Activated CD8-positive, alpha-beta memory T cell treated with anti-CD3 and anti-CD28 coated beads, Interleukin-2, amount 50 U/mL, for 24 hours (primary cell): Measurements from ENCODE around the gene PRKACG.
"Not testable (repeated sequence)": the region's sequence is repeated elsewhere in the genome, so short reads cannot be mapped to it uniquely, and the experiment has no call there.

Experiments used
- DNase-seq: peaks from one replicate; pipeline ENCODE4 v3.0.0-alpha.2; 2020; ENCODE audit errors: extremely low read depth

The PRKACG gene

DNA sequence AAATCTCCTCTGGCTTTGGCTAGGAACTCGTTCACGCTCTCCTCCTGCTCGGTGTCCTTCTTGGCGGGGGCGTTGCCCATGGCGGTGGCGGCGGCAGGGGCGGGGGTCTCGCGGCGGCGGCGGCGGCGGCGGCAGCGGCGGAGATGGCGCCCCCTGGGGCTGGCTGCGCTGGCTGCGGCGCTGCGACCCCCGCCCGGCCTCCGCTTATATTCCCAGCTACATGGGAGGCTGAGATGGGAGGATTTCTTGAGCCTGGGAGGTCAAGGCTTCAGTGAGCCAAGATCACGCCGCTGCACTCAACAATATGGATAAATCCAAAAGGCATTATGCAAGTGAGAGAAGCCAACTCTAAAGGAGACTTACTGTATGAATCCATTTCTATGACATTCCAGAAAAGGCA is at the start of gene PRKACG:
Gene PRKACG, minus strand, starts transcription at position 101 of the 400 bp plus-strand sequence. Its CDS starts 21 bp downstream, at position 80.
- DNase-seq = no peak

DNA sequence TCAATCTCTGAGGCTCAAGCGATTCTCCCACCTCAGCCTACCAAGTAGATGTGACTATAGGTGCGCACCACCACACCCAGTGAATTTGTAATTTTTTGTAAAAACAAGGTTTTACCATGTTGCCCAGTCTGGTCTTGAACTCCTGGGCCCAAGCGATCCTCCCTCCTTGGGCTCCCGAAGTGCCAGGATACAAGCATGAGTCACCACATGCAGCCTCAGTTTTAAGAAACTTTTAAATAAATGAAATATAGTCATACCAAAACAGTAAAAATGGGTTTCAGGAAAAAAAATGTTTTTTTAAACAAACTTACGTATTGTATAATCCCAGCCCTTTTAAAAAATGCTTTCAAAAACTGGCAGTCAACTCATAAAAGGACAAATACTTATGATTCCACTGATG is 48.3 kb upstream of the PRKACG start:
- no peak for DNase-seq

DNA sequence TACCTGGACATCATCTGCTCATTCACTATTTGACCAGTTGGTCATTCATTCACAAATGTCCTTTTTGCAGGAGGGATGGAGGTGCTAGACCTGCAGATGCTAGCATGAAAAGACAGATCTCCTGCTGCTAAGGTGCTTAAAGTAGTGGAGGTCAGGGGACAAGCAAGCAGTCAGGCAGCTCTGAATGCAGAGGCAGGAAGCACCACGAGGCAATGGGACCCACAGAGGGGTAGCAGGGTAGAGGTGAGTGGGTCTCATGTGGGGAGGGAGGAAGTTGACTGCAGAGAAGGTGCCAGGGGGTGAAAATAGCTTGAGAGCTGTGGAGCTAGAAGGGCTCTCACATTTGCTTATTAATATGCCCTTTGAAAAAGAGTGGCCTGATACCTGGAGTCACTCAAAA is 46.9 kb upstream of the PRKACG start:
- DNase-seq = no peak

DNA sequence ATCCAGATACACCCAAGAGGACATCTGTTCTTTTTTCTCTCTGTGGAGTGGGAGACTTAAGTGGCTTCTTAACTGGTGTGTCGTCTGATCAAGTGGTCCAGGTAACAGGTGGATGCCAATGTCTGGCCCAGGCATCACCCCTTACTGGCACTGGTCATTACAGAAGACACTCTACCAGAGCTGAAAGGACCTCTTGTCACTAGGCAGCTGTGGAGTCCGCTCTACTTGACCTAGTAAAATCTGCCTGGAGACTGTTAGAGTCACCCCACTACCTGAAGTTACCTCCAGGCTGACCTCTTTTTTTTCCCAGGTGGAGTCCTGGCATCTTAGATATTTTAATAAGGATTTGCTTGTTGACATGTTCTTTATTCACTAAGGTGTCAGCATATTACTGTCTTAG is 44.2 kb upstream of the PRKACG start:
- no peak for DNase-seq

DNA sequence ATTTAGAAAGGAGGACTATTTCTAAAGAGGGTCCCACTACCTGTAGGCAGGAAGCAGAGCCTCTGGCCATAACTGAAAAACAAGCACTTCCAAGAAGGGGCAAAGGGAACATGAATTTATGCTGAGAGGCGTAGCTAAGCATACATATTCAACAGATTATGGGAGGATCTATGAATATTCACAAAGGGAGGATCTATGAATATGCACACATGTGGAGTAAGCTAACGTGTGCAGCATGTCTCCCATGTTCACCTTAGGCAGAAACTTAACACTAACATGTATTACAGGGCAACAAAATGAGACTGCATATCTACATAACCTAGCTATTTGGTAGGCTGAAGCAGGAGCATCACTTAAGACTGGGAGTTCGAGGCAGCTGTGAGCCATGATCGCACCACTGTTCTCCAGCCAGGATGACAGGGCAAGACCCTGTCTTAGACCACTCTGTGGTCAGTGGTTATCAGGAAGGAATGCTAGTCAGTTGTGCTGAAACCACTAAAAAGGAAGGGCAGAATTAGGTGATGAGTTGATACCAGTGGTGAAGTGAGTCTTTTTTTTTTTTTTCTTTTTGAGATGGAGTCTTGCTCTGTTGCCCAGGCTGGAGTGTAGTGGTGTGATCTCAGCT is 42.4 kb upstream of the PRKACG start:
- no peak for DNase-seq

DNA sequence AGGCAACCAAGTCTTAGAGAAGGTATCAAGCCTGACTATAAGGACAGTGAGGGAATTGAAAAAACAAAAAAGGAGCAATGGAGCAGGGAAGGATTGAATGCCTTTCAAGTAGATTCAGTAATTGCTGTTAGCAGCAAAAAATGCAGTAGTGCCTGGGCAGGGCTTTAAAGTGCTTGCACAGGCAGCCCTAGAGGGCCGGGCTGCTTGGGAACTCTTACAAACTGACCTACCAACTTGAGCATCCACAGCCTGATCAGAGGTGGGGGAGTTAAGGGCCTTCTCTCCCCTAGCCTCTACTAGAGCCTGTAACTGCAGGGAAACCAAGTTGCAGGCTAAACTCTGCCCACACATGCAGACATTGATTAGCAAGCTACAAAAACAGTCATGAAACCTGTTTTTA is 41.1 kb upstream of the PRKACG start:
- no peak for DNase-seq

DNA sequence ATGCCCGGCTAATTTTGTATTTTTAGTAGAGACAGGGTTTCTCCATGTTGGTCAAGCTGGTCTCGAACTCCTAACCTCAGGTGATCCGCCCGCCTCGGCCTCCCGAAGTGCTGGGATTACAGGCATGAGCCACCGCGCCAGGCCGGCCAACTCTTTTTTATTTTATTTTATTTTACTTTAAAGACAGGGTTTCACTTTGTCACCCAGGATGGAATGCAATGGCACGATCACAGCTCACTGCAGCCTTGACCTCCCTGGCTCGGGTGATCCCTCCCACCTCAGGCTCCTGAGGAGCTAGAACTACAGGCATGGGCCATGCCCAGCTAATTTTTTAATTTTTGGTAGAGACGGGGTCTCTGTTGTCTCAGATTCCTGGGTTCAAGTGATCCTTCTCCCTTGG is 37.0 kb upstream of the PRKACG start:
- DNase-seq = not testable (repeated sequence)

DNA sequence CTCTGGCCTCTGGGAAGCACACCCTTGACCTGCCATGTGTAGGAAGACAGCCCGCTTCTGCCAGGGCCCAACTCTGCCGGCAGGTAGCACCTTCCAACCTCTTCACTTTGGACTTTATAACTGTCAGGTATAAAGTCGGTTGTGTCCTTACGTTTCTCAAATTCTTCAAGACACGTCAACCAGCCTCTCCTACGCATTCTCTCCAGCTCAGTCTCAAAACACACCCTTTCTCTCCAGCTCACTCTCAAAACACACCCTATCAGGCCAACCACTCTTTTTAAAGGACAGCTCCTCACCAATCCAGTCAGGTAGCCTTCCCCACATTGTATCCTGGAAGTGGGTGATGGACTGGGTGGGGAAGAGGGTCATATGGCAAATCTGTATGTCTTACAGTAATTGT is 35.2 kb upstream of the PRKACG start:
- DNase-seq = no peak

DNA sequence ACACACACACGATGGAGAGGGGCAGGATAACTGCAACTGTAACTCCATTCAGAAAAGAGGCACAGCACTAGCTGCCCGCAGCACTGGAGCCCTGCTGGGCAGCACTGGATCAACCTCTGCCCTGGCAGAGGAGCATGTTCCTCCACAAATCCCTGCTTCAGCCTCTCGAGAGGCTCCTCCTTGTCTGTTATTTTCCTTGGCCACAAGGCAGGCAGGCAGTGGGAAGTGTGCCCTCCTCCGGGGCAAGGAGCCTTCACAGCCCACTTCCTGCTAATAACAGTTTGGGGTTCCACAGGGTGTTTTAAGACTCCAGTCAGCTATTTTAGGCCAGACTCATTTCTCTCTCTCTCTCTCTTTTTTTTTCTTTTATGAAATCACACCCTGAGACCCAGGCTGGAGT is 33.5 kb upstream of the PRKACG start:
- DNase-seq = no peak

DNA sequence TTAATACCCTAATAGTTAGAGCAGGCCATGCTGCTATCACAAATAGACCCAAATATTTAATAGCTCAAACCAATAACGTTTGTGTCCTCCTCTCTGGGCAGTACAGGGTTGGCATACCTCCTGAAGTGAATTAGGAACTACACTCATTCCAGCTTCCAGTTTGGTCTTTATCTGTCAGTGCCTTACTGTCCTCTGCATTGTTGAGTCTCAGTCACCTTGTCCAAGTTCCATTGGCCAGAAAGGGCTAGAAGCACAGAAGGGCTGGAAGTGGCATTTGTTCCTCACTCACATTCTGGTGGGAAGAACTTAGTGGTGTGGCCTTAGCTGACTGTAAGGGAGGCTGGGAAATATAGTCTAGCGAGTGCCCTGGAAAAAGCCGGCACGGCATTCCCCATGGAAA is 32.8 kb upstream of the PRKACG start:
- DNase-seq = no peak

DNA sequence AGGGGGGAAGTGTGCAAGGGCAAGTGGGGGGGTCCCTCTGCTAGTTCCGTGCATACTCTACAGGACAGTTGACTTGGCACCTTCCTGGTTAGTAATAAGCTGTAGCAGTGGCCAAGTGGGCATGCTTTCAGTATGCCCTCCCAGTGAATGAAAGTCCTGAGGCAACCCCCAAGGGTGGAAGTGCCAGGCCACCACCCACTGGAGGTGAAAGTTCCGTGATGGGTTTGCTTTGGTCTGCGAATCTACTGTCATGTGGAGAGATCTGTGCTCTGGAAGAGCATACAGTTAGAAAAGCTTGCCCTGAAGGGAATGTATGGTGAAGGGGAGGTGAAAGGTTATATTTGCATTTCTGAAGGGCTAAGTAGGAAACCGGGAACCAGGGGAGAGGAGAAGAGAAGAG is 31.9 kb upstream of the PRKACG start:
- no peak for DNase-seq

DNA sequence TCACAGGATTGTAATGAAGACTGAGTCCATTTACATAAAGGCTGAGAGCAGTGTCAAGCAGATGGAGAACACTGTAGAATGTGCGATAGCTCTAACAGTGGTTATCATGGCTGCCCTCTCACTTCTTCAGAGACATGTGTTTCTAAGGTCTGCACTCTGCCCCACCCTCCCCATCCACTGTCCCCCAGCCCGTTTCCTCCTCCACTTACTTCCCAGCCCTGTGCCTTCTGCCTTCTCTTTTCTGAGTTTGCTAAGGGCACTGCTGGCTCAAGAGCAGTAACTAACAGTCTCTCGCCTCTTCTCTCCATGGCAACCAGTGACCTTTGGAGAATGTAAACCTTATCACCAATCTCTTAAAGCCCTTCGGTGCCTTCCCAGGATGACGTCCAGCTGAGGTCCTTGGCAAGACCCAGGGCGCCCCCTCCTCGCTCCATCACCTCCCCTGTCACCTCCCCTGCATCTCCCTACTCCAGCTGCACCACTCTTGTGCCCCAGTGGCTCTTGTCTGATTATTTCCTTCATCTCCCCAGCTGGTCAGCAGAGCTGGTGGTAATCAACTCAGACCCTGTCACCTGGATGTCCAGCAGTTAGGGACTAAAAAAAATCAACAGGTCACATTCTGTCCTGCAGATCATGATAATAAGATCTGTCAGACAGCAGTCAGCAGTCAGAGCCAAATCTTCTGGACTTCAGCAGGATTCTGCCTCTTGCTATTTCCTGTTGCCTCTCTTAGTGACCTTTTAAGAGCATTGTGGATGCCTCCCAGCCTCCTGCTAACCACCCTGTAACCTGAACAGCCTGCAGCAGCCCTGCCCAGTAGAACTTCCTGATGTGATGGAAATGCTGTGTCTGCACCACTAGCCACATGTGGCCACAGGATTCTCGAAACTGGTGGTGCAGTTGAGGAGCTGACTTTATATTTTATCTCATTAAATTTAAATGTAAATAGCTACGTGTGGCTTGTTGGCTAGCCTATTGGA is 30.6 kb upstream of the PRKACG start:
- no peak for DNase-seq

DNA sequence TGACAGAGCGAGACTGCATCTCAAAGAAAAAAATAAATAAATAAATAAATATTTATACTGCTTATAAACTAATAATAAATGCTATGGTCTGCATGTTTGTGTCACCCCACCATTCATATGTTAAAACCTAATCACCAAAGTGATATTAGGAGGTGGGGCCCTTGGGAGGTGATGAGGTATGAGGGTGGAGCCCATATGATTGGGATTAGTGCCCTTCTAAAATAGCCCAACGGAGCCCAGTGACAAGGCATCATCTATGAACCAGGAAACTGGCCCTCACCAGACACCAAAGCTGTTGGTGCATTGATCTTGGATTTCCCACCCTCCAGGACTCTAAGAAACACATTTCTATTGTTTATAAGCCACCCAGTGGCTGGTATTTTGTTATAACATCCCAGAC is 26.7 kb upstream of the PRKACG start:
- DNase-seq = no peak

DNA sequence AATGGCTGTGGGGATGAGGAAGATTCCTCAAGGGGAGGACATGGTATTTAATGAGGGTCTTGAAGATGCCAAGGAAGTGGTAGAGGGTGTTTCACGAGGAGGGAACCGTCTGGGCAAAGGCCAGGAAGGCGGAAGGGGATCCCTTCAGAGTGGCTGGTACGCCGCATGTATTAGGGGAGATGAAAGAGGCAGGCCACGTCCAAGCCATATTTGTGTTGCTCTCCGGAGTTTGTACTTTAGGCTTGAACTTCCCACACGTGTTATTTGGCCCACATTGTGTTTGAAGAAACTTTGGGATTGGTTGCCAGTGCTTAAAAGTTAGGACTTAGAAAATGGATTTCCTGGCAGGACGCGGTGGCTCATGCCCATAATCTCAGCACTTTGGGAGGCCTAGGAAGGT is 22.9 kb upstream of the PRKACG start:
- no peak for DNase-seq

DNA sequence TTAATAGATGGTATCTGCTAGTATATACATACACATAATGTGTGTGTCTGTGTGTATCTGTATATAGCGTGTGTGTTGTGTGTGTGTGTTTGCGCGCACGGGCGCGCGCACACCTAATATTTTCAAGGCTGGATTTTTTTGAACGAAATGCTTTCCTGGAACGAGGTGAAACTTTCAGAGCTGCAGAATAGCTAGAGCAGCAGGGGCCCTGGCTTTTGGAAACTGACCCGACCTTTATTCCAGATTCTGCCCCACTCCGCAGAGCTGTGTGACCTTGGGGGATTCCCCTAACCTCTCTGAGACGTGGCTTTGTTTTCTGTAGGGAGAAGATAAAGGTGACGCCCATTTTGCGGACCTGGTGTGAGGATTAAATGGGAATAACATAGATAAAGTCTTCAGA is 22.4 kb upstream of the PRKACG start:
- no peak for DNase-seq

DNA sequence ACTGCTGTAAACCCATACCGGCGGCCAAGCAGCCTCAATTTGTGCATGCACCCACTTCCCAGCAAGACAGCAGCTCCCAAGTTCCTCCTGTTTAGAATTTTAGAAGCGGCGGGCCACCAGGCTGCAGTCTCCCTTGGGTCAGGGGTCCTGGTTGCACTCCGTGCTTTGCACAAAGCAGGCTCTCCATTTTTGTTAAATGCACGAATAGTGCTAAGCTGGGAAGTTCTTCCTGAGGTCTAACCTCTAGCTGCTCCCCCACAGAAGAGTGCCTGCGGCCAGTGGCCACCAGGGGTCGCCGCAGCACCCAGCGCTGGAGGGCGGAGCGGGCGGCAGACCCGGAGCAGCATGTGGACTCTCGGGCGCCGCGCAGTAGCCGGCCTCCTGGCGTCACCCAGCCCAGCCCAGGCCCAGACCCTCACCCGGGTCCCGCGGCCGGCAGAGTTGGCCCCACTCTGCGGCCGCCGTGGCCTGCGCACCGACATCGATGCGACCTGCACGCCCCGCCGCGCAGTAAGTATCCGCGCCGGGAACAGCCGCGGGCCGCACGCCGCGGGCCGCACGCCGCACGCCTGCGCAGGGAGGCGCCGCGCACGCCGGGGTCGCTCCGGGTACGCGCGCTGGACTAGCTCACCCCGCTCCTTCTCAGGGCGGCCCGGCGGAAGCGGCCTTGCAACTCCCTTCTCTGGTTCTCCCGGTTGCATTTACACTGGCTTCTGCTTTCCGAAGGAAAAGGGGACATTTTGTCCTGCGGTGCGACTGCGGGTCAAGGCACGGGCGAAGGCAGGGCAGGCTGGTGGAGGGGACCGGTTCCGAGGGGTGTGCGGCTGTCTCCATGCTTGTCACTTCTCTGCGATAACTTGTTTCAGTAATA is 21.8 kb upstream of the PRKACG start, which contains the start of gene FXN:
Gene FXN, plus strand, starts transcription at position 315 of the 871 bp plus-strand sequence. Its CDS starts 31 bp downstream, at position 346.
- DNase-seq = peak; percentile 57

DNA sequence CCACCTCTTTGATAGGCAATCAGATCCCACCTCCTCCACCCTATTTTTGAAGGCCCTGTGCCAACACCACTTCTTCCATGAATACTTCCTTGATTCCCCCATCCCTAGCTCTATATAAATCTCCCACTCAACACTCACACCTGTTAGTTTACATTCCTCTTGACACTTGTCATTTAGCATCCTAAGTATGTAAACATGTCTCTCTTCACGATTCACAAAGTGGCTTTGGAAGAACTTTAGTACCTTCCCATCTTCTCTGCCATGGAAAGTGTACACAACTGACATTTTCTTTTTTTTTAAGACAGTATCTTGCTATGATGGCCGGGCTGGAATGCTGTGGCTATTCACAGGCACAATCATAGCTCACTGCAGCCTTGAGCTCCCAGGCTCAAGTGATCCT is 20.2 kb upstream of the PRKACG start:
- no peak for DNase-seq

DNA sequence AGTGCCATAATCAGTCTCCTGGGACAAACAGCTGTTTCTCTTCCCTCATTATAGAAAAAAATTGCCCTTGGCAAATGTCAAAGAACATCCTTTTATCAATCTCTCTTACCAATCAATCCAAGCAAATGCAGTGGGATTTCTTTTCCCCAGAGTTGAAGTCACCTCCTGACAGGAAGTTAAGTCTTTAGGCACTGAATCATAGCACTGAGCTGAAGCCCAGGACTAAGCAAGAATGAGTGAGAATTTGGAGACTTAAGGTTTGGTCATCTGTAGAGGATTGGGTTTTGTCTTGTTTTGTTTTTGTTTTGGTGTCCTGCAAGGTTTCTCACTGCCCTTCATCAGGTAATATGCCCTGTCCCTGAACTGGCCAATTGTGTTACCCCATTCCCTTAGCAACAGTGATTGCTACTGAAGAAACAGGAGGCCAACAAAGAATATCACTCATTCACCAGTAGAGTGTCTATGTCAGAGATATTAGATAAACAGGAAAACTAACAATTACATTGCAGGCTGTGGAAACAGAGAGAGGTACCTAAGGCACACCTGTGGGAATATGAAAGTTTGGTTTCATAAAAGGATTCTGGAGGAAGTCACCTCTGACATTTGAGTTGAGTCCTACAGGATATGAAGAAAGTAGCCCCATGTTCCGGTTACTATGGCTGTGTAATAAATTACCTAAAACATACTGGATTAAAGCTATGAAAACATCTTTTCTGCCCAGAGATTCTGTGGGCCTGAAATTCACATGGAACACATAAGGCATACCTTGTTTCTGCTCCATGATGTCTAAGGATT is 17.1 kb upstream of the PRKACG start:
- DNase-seq = no peak

DNA sequence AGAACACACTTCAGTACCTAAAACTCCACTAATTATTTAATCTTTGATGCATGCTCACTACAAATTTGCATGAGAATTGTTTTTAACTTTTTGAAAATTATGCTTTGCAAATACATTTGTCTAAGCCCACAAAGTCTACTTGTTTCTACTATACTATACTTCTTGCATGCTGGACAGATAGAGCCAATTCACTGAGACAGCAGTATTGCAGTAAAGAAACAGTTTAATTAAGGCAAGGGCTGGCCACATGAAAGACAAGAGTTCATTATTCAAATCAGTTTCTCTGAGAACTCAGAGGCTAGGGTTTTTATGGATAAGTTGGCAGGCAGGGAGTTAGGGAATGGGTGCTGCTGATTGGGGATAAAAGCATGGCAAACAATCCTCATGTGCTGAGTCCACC is 15.6 kb upstream of the PRKACG start:
- no peak for DNase-seq

DNA sequence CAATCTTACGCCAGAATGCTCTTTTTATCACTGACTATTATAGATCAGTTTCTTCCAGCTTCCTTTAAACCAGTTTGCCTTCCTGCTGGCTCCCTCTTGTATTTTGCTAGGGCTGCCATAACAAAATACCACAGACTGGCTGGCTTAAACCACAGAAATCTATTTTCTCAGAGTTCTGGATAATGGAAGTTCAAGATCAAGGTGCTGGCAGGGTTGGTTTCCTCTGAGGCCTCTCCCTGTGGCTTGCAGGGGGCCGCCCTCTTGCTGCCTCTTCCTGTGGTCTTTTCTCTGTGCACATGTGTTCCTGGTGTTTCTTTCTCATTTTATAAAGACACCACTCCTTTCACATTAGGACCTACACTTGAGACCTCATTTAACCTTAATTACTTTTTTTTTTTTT is 14.8 kb upstream of the PRKACG start:
- no peak for DNase-seq

DNA sequence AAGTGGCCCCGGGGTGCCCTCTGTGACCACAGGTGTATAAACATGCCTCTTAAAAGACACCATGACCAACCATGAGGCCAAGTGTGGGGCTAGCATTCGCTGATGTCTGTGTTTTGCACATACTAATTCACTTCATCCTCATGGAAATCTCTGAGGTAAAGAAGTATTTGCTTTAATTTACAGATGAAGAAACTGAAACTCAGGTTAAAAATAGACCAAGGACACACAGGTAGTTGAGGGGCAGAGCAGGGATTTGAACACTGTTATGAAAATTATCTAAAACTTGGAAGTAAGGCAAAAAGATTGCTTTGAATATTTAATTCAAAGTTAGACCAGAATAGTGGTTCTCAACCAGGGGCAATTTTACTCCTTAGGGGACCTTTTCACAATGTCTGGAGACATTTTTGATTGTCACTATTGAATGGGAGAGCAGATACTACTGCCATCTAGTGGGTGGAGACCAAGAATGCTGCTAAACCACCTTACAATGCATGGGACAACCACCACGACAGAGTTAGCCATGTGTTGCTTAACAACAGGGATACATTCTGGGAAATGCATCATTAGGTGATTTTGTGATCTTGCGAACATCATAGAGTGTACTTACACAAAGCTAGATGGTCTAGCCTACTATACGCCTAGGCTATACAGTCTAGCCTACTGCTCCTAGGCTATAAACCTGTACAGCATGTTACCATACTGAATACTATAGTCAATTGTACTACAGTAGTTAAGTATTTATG is 13.6 kb upstream of the PRKACG start:
- DNase-seq = no peak
